ENCODE measurements around the gene NFAM1. TPM values are rescaled to one million over a fixed set of nuclear protein-coding genes. Genes with fewer than 3 reads are reported as not detected.
A peak's percentile ranks its signal among the peaks of the same experiment; 100 is the strongest.

NFAM1 gene
- total RNA-seq, 1 experiment from 2014 or later = 3.8 TPM

DNA sequence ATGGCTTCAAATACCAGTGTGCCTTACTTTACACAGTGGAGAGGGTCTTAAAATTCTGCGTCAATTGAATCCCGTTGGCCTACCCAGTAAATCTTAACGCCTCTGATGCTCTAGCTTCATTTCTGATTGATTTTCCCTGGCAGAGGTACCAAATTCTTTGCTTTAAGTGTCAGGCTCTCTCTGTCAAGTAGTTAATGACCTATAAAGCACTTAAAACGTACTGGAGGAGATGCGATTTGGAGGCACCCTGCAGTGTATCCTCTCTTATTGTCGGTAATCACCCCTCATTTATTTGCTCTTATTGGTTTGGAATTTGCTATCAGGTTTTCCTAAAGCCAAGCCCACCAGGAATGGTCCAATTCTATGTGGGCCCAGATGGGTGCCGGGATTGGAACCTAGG, 59.2 kb downstream of the NFAM1 start:
- TF ChIP-seq, protein P1, sequence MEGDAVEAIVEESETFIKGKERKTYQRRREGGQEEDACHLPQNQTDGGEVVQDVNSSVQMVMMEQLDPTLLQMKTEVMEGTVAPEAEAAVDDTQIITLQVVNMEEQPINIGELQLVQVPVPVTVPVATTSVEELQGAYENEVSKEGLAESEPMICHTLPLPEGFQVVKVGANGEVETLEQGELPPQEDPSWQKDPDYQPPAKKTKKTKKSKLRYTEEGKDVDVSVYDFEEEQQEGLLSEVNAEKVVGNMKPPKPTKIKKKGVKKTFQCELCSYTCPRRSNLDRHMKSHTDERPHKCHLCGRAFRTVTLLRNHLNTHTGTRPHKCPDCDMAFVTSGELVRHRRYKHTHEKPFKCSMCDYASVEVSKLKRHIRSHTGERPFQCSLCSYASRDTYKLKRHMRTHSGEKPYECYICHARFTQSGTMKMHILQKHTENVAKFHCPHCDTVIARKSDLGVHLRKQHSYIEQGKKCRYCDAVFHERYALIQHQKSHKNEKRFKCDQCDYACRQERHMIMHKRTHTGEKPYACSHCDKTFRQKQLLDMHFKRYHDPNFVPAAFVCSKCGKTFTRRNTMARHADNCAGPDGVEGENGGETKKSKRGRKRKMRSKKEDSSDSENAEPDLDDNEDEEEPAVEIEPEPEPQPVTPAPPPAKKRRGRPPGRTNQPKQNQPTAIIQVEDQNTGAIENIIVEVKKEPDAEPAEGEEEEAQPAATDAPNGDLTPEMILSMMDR (conservative IDR thresholded peaks at IDR 0.05; ENCODE audit: low read depth, low read length) = no peak
- TF ChIP-seq EZH2 (IDR thresholded peaks at IDR 0.05; ENCODE audit: borderline replicate concordance, low read depth, low read length, poor library complexity, severe bottlenecking) = no peak
- ChIA-PET POLR2A (ENCODE audit: low non-redundant PET) (no interaction called here), CTCF (interaction anchor here (0.6 kb wide), 1 partner anchor 8 kb away, joined by 3 read pairs; no protein-coding TSS in a partner anchor)
- Histone ChIP-seq H3K4me3 (ENCODE audit: low read depth, low read length, poor library complexity, severe bottlenecking) (no peak overlapping the region), H3K9me3 (ENCODE audit: low read depth, low read length, poor library complexity, severe bottlenecking) (no peaks in the 10 kb centered on the region), H3K27me3 (replicated peaks; ENCODE audit: insufficient read depth, low read depth, low read length, poor library complexity) (peaks cover 5% of the 10 kb centered on the region), H3K36me3 (ENCODE audit: insufficient read depth, low read length, poor library complexity, severe bottlenecking) (no peaks in the 10 kb centered on the region), H3K27ac (ENCODE audit: low read depth, low read length, poor library complexity, severe bottlenecking) (no peak overlapping the region), H3K4me1 (ENCODE audit: insufficient read depth, low read length, poor library complexity, severe bottlenecking) (peaks cover 25% of the 10 kb centered on the region)
- DNase-seq (ENCODE audit: low spot score) = peak; percentile 58
- intact Hi-C loops (cut with micrococcal nuclease; ENCODE audit: unreplicated experiment) = no loop called here
- no TSS peak for BruUV-seq (replicated peaks)

DNA sequence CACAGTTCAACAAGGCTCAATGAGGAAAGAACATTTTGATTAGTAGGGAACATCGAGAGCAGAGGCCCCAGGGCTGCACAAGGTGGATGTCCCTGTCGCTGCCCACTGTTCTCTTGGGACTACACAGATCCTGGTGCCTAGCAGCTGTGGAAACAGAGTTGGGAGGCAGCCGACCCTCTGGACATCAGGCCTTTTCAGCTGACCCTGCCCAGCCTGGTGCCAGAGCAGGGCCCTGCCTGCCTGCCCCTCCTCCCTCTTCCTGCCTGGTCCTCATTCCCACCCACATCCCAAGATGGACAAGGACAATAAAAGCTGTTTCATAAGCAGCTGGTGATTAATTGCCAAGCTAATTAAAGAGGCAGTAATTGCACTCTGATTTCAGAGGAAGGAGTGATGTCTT, 60.7 kb downstream of the NFAM1 start:
- TF ChIP-seq, protein P1 (conservative IDR thresholded peaks at IDR 0.05; ENCODE audit: low read depth, low read length) = no peak
- no peak for TF ChIP-seq EZH2 (IDR thresholded peaks at IDR 0.05; ENCODE audit: borderline replicate concordance, low read depth, low read length, poor library complexity, severe bottlenecking)
- no peaks in the 10 kb centered on the region for H3K9me3 ChIP-seq (ENCODE audit: low read depth, low read length, poor library complexity, severe bottlenecking)
- H3K27me3 ChIP-seq (replicated peaks; ENCODE audit: insufficient read depth, low read depth, low read length, poor library complexity) = peaks cover 5% of the 10 kb centered on the region
- ChIA-PET CTCF (no interaction called here), POLR2A (ENCODE audit: low non-redundant PET) (no interaction called here)
- BruUV-seq (replicated peaks) = no TSS peak
- no peak overlapping the region for H3K4me3 ChIP-seq (ENCODE audit: low read depth, low read length, poor library complexity, severe bottlenecking)
- intact Hi-C loops (cut with micrococcal nuclease; ENCODE audit: unreplicated experiment) = no loop called here
- H3K4me1 ChIP-seq (ENCODE audit: insufficient read depth, low read length, poor library complexity, severe bottlenecking) = peaks cover 31% of the 10 kb centered on the region
- no peak overlapping the region for H3K27ac ChIP-seq (ENCODE audit: low read depth, low read length, poor library complexity, severe bottlenecking)
- H3K36me3 ChIP-seq (ENCODE audit: insufficient read depth, low read length, poor library complexity, severe bottlenecking) = no peaks in the 10 kb centered on the region
- no peak for DNase-seq (ENCODE audit: low spot score)

DNA sequence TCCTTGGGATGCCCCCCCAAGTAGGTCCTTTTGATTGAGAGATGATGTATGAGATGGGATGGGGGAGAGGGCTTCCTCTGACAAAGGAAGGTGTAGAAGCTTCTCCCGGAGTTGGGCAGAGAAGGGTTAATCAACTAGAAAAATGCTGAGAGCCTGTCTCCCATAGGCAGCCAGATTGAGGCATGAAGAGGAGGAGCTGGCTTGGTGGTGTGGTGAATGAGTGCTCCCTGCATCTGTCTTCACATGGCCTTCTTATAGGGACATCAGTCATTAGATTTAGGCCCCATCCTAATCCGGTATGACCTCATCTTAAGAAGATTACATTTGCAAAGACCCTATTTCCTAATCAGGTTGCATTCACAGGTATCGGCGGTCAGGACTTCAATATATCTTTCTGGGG, 61.1 kb downstream of the NFAM1 start:
- ChIA-PET CTCF (no interaction called here), POLR2A (ENCODE audit: low non-redundant PET) (no interaction called here)
- H3K27ac ChIP-seq (ENCODE audit: low read depth, low read length, poor library complexity, severe bottlenecking) = no peak overlapping the region
- BruUV-seq (replicated peaks) = no TSS peak
- DNase-seq (ENCODE audit: low spot score) = no peak
- no peak overlapping the region for H3K4me3 ChIP-seq (ENCODE audit: low read depth, low read length, poor library complexity, severe bottlenecking)
- H3K36me3 ChIP-seq (ENCODE audit: insufficient read depth, low read length, poor library complexity, severe bottlenecking) = no peaks in the 10 kb centered on the region
- TF ChIP-seq, protein P1 (conservative IDR thresholded peaks at IDR 0.05; ENCODE audit: low read depth, low read length) = no peak
- no peak for TF ChIP-seq EZH2 (IDR thresholded peaks at IDR 0.05; ENCODE audit: borderline replicate concordance, low read depth, low read length, poor library complexity, severe bottlenecking)
- H3K27me3 ChIP-seq (replicated peaks; ENCODE audit: insufficient read depth, low read depth, low read length, poor library complexity) = peaks cover 5% of the 10 kb centered on the region
- intact Hi-C loops (cut with micrococcal nuclease; ENCODE audit: unreplicated experiment) = no loop called here
- peaks cover 34% of the 10 kb centered on the region for H3K4me1 ChIP-seq (ENCODE audit: insufficient read depth, low read length, poor library complexity, severe bottlenecking)
- no peaks in the 10 kb centered on the region for H3K9me3 ChIP-seq (ENCODE audit: low read depth, low read length, poor library complexity, severe bottlenecking)

All from A673 (cell line).